Measurements from ENCODE around the gene DDX53.

DDX53 gene

DNA sequence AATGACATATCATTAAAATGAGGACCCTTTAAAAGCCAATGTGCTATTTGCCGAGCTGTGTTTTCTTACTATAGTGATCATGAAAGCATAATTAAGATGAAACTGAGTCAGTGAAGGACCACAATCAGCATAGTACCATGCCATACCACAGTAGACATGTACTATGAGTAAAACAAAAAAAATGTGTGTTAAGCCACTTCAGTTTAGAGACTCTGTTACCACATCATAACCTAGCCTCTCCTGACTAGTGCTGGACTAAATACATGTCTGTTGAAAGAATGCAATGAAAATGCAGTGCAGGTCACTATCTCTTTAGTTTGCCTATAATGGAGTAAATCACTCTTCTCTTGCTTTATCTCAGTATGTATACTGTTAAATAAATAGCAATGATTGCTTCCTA, 12.3 kb upstream of the DDX53 start:
- Histone ChIP-seq H3K27me3 (ENCODE audit: insufficient read depth, poor library complexity, severe bottlenecking) (no peaks in the 10 kb centered on the region), H3K4me3 (replicated peaks; ENCODE audit: insufficient read depth, low read length) (no peak overlapping the region), H3K27ac (replicated peaks) (no peak overlapping the region)
- no peak for DNase-seq (ENCODE audit: low read depth in 1 of 2, low spot score in 1 of 2)
- TF ChIP-seq SPI1 (IDR thresholded peaks at IDR 0.05; ENCODE audit: borderline replicate concordance, low read depth) (no peak), POLR2AphosphoS5 (IDR thresholded peaks at IDR 0.05; ENCODE audit: low read depth) (no peak), GABPA (IDR thresholded peaks at IDR 0.05; ENCODE audit: low read depth) (no peak), CTCF (IDR thresholded peaks at IDR 0.05; ENCODE audit: insufficient read depth, low read length) (no peak), REST (IDR thresholded peaks at IDR 0.05; ENCODE audit: insufficient replicate concordance, low read depth) (no peak)

DNA sequence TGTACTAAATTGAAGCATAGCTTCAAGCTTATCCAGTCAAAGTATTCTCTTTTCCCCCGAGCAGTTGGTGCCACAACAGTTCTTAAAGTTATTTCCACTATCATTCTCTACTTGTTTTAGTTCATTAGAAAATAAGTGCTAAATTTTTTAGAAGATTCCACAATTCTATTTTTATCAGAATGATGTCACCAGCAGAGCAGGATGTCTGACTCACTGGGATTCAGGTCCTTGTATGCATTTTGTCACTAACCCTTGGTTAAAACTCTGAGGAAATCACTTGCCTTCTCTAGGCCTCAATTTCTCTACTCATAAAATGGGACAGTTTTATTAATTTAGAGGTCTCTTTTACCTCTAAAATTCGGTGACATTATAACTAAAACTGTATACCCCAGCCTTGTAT, 3.4 kb downstream of the DDX53 start:
- no peak for DNase-seq (ENCODE audit: low read depth in 1 of 2, low spot score in 1 of 2)

More for the DNA sequence above, 3.4 kb downstream of the DDX53 start:
- no peak overlapping the region for H3K4me3 ChIP-seq (replicated peaks; ENCODE audit: insufficient read depth, low read length)
- H3K27me3 ChIP-seq (ENCODE audit: insufficient read depth, poor library complexity, severe bottlenecking) = no peaks in the 10 kb centered on the region
- no peak for TF ChIP-seq SPI1 (IDR thresholded peaks at IDR 0.05; ENCODE audit: borderline replicate concordance, low read depth)
- TF ChIP-seq POLR2AphosphoS5 (IDR thresholded peaks at IDR 0.05; ENCODE audit: low read depth) = no peak
- no peak for TF ChIP-seq REST (IDR thresholded peaks at IDR 0.05; ENCODE audit: insufficient replicate concordance, low read depth)
- no peak for TF ChIP-seq CTCF (IDR thresholded peaks at IDR 0.05; ENCODE audit: insufficient read depth, low read length)
- no peak for TF ChIP-seq GABPA (IDR thresholded peaks at IDR 0.05; ENCODE audit: low read depth)
- H3K27ac ChIP-seq (replicated peaks) = no peak overlapping the region

Measured in HL-60 (cell line).